Hypothalamus (tissue), 51 donors: ENCODE data around the gene IGF1R.
"Not testable (repeated sequence)": the region's sequence is repeated elsewhere in the genome, so short reads cannot be mapped to it uniquely, and the experiment has no call there.

Experiments used
- DNase-seq, 51 donors: peaks; one replicate each; lab custom pipeline; 2025; lab: John Stamatoyannopoulos, UW

The IGF1R gene

GRCh38 chr15:98647774-98648653 is at the start of gene IGF1R:
TSS of gene IGF1R (plus strand) at chr15:98648539. CDS start at chr15:98649582, 1,043 bp downstream.
- DNase-seq, result peak; percentile 52 to 97 (median 80)

GRCh38 chr15:98599909-98600691 is 48.2 kb upstream of the IGF1R start:
- DNase-seq, result peak in 14 of 51 donors; percentile 4 to 28 (median 12)

- DNase-seq, result no peak
Measured at GRCh38 chr15:98604983-98605382, 43.4 kb upstream of the IGF1R start.

GRCh38 chr15:98609144-98609852 is 39.0 kb upstream of the IGF1R start:
- DNase-seq, result no peak

GRCh38 chr15:98610991-98611390 is 37.3 kb upstream of the IGF1R start:
- no peak for DNase-seq

GRCh38 chr15:98611808-98612207 is 36.5 kb upstream of the IGF1R start:
- DNase-seq, result no peak

- DNase-seq, result no peak
Measured at GRCh38 chr15:98612490-98613110, 35.7 kb upstream of the IGF1R start.

GRCh38 chr15:98614681-98615080 is 33.7 kb upstream of the IGF1R start:
- no peak for DNase-seq

- DNase-seq, result no peak
Measured at GRCh38 chr15:98616397-98616796, 31.9 kb upstream of the IGF1R start.

GRCh38 chr15:98617328-98617980 is 30.9 kb upstream of the IGF1R start:
- DNase-seq, result no peak

- DNase-seq, result not testable (repeated sequence)
Measured at GRCh38 chr15:98618576-98618975, 29.8 kb upstream of the IGF1R start.

- no peak for DNase-seq
Measured at GRCh38 chr15:98620020-98620419, 28.3 kb upstream of the IGF1R start.

- DNase-seq, result no peak
Measured at GRCh38 chr15:98621021-98621420, 27.3 kb upstream of the IGF1R start.

GRCh38 chr15:98625614-98626013 is 22.7 kb upstream of the IGF1R start:
- DNase-seq, result no peak

GRCh38 chr15:98626153-98626552 is 22.2 kb upstream of the IGF1R start:
- no peak for DNase-seq

GRCh38 chr15:98628216-98628615 is 20.1 kb upstream of the IGF1R start:
- DNase-seq, result no peak

- DNase-seq, result no peak
Measured at GRCh38 chr15:98635848-98636247, 12.5 kb upstream of the IGF1R start.

- no peak for DNase-seq
Measured at GRCh38 chr15:98643115-98643514, 5.2 kb upstream of the IGF1R start.

GRCh38 chr15:98646546-98647025 is 1.8 kb upstream of the IGF1R start:
- DNase-seq, result no peak
